Heart left ventricle (tissue), 16 donors: ENCODE measurements around the gene ULK4. TPM values are rescaled to one million over a fixed set of nuclear protein-coding genes. Genes with fewer than 3 reads are reported as not detected.

ENCODE experiments used
- ATAC-seq, 4 donors: fragments of 200-7000 bp; cut with Tn5 transposase; one replicate each; pipeline ENCODE4 v1.9.1; 2020 to 2022; ENCODE audit warnings: moderate library complexity in 4 of 4, mild to moderate bottlenecking in 3 of 4, moderate number of reproducible peaks in 1 of 4
- DNase-seq, 5 donors: peaks; one replicate each; pipeline ENCODE4 v3.0.0-alpha.2; 2020
- H3K27ac ChIP-seq, 12 donors: fragments of 200-600 bp; sonication (generic) in 4 of 12; one replicate each; pipeline versions ENCODE4 v1.5.0 to v1.8.0; 2016 to 2022; ENCODE audit warnings: mild to moderate bottlenecking in 2 of 12
- H3K27me3 ChIP-seq, 9 donors: fragments of 200-600 bp; sonication (generic) in 2 of 9; one replicate each; pipeline versions ENCODE4 v1.5.1 to v1.8.0; 2016 to 2022; ENCODE audit warnings: mild to moderate bottlenecking in 3 of 9
- H3K36me3 ChIP-seq, 9 donors: fragments of 200-600 bp; sonication (generic) in 2 of 9; one replicate each; pipeline versions ENCODE4 v1.5.0 to v1.8.0; 2018 to 2022; ENCODE audit warnings: mild to moderate bottlenecking in 2 of 9
- H3K4me1 ChIP-seq, 12 donors: fragments of 200-600 bp; sonication (generic) in 4 of 12; one replicate each; pipeline versions ENCODE4 v1.5.0 to v1.8.0; 2016 to 2022; ENCODE audit warnings: mild to moderate bottlenecking in 3 of 12
- H3K4me3 ChIP-seq, 12 donors: fragments of 200-600 bp; sonication (generic) in 4 of 12; one replicate each; pipeline versions ENCODE4 v1.5.0 to v1.8.0; 2017 to 2022; ENCODE audit warnings: mild to moderate bottlenecking in 9 of 12, moderate library complexity in 4 of 12
- H3K9me3 ChIP-seq, 12 donors: fragments of 200-600 bp; sonication (generic) in 4 of 12; one replicate each; pipeline versions ENCODE4 v1.5.0 to v1.8.0; 2016 to 2022; ENCODE audit warnings: mild to moderate bottlenecking in 1 of 12
- POLR2A ChIP-seq, 2 donors: fragments of 450-650 bp; IDR thresholded peaks; one replicate each; pipeline ENCODE4 v1.6.1; 2017; ENCODE audit warnings: antibody characterized with exemption in 2 of 2, mild to moderate bottlenecking in 2 of 2, moderate library complexity in 2 of 2
- WGBS, 4 donors: extraction: QIAGEN DNeasy Blood & Tissue Kit in 2 of 4; methylation state at CpG; one replicate each; pipeline versions ENCODE4 v1.1.5 to v1.1.7; 2013 to 2018; 5-methylcytosine and 5-hydroxymethylcytosine counted together
- intact Hi-C, 10 donors: fragments of 100-400 bp; cut with DNase I; formaldehyde crosslinking; loops; one replicate each; pipeline versions ENCODE4 v1.11.1 to v1.14.2; 2022
- polyA plus RNA-seq, 2 donors: library from polyadenylated mRNA; stranded (reverse); fragments of 200-250 nt; gene quantifications; one replicate each; pipeline ENCODE4 v1.2.3, GENCODE V29; 2013
- total RNA-seq, 9 donors: library from RNA; depleted of rRNA in 2 of 9; stranded (reverse); fragments of >200 nt in 2 of 9; fragmentation: NEBNext Ultra II Directional in 3 of 9; extraction: Animal tissue kit (Norgen Biotek cat#: 25700) in 3 of 9; gene quantifications; one replicate each; pipeline versions ENCODE4 v1.1.0 to v1.2.4, GENCODE V29; 2016 to 2023
- TF ChIP-seq, protein P1 (sequence below), 12 donors: fragments of 200-600 bp; sonication (generic) in 4 of 12; IDR thresholded peaks; one replicate each; pipeline versions ENCODE4 v1.5.0 to v1.8.0; 2018 to 2022; ENCODE audit warnings: antibody characterized with exemption in 12 of 12, mild to moderate bottlenecking in 5 of 12
- donor health status: ischemic (EF 13 %, LVEDD 7.1; RV severe dilation, severe dysfunction).
- donor health status: healthy with polysubstance abuse.
- donor health status: DM: no; HTN: yes; CAD: no.
- donor health status: DM: no; HTN: no; CAD: no.
- donor health status: ischemic (EF 25% LVEDD 6.9; RV normal size, moderate dysfunction).
- donor health status: ischemic (EF 25% LVEDD 5.7; RV mildly dilated, moderate dysfunction).
- donor health status: healthy.
- donor health status: DM: yes; HTN: yes; CAD: no.
- donor health status: ischemic (EF 35%, LVEDD 5.7; RV mildly dilated, moderate dysfunction).
- donor health status: nonischemic (EF 11% LVEDD 7.7; RV severe dilation, severe dysfunction).
- donor health status: DM: yes; HTN: yes; CAD: no.
- donor health status: PGD.
- donor health status: ischemic (EF 29% LVEDD 5.4; RV normal size, mild dysfunction).
- donor health status: nonischemic (EF 23%, LVEDD 6.1; RV moderate dilation, normal function).

The ULK4 gene
- total and polyA plus RNA-seq, 11 donors: 0.91 to 6.1 (median 2.1) TPM

DNA sequence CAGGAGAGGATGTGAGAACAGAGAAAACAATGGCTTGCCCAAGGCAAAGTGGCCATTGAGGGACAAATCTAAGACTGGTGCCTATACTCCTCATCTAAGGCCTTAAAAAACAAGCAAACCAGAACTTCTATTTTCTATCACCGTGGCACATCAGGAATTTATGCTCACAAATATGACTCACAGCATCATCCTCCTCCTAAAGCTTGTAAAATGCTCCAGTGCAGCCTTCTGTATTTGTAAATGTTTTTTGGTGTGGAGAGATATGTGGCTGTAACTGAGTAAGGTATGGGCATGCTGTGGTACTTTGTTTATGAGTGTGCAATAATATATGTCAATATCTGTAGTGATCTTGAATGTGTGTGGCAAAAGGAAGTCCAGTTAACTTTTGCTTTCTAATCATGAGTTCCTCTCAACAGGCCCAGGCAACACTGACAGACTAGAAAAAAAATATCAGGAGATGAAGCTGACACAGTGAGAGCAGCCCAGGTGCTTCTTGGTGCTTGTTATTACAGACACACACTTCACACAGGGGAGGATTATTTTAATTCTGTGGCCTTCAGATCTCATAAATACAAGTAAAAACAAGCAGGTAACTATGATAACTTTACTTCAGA lies 702.3 kb downstream of the ULK4 start:
- intact Hi-C loops: no loop called here
- no peak for DNase-seq

DNA sequence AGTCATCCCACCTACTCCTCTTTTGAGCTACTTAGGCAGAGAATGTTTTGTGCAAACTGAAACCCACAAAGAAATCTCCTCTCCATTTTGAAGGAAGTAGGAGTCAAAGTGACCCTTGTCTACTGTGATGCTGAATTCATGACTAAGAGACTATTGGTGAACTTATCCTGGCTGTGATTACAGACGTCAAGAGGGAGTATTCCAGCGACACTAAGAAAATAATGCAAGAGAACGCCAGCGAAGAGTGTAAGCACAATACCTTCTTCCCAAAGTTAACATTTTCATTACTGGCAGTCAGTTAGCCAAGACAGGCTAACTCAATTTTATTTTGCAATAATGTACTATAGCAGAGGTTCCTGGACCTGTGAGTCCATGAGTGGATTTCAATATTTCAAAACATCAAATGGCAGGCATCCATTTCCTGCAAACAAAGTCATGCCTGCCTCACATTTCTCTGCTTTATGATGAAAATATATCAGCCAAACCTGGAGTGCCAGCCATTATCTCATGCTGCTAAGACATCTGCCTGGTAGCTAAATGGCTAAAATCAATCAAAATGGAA lies 703.6 kb downstream of the ULK4 start:
- DNase-seq (no peak), ATAC-seq (no peak)
- TF ChIP-seq, protein P1, sequence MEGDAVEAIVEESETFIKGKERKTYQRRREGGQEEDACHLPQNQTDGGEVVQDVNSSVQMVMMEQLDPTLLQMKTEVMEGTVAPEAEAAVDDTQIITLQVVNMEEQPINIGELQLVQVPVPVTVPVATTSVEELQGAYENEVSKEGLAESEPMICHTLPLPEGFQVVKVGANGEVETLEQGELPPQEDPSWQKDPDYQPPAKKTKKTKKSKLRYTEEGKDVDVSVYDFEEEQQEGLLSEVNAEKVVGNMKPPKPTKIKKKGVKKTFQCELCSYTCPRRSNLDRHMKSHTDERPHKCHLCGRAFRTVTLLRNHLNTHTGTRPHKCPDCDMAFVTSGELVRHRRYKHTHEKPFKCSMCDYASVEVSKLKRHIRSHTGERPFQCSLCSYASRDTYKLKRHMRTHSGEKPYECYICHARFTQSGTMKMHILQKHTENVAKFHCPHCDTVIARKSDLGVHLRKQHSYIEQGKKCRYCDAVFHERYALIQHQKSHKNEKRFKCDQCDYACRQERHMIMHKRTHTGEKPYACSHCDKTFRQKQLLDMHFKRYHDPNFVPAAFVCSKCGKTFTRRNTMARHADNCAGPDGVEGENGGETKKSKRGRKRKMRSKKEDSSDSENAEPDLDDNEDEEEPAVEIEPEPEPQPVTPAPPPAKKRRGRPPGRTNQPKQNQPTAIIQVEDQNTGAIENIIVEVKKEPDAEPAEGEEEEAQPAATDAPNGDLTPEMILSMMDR (IDR thresholded peaks at IDR 0.05): no peak
- no peak for TF ChIP-seq POLR2A (IDR thresholded peaks at IDR 0.05)
- no peak overlapping the region for H3K27ac ChIP-seq
- no peaks in the 10 kb centered on the region for H3K36me3 ChIP-seq
- H3K4me3 ChIP-seq: no peak overlapping the region
- 74 to 83% (median 83%) methylated on average over 4 of the region's 4 CpGs for WGBS, 4 donors
- H3K27me3 ChIP-seq: no peaks in the 10 kb centered on the region
- no peaks in the 10 kb centered on the region for H3K4me1 ChIP-seq
- no peaks in the 10 kb centered on the region for H3K9me3 ChIP-seq
- intact Hi-C loops: no loop called here

More for the DNA sequence above, 702.3 kb downstream of the ULK4 start:
- TF ChIP-seq POLR2A (IDR thresholded peaks at IDR 0.05): no peak
- TF ChIP-seq, protein P1 (IDR thresholded peaks at IDR 0.05): no peak
- Histone ChIP-seq H3K4me1 (no peaks in the 10 kb centered on the region), H3K36me3 (no peaks in the 10 kb centered on the region), H3K9me3 (no peaks in the 10 kb centered on the region), H3K27ac (no peak overlapping the region), H3K27me3 (no peaks in the 10 kb centered on the region), H3K4me3 (no peak overlapping the region)
- ATAC-seq: no peak
- 77 to 85% (median 82%) methylated on average over 1 of the region's 1 CpG for WGBS, 4 donors

DNA sequence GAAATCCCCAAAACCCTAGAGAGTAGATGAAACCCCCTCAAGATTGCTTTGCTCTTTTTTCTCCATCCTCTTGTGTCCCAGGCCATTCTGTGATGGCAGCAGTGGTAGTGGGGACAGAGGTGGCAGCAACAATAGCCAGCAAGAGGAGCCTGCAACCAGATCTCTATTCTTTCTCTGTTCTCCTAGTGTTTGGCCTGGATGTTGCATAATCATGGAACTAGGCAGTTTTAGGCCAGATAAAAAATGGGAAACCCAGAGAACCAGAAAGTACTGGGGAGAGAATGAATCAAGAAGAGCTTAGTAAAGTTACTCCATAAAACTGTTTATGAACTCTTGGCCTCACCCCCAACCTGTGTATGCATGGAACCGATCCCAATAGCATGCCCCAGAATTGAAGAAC lies 710.3 kb downstream of the ULK4 start:
- peaks cover 0 to 5% (median 0%) of the 10 kb centered on the region in 12 donors for H3K9me3 ChIP-seq
- peaks cover 0 to 18% (median 8%) of the 10 kb centered on the region in 12 donors for H3K4me1 ChIP-seq
- no peaks in the 10 kb centered on the region for H3K27me3 ChIP-seq
- WGBS, 4 donors: 94 to 100% (median 97%) methylated on average over 1 of the region's 1 CpG
- intact Hi-C loops: no loop called here
- H3K4me3 ChIP-seq: no peak overlapping the region
- no peak for ATAC-seq
- no peak for TF ChIP-seq POLR2A (IDR thresholded peaks at IDR 0.05)
- TF ChIP-seq, protein P1 (IDR thresholded peaks at IDR 0.05): no peak
- no peaks in the 10 kb centered on the region for H3K36me3 ChIP-seq
- no peak for DNase-seq
- no peak overlapping the region for H3K27ac ChIP-seq

DNA sequence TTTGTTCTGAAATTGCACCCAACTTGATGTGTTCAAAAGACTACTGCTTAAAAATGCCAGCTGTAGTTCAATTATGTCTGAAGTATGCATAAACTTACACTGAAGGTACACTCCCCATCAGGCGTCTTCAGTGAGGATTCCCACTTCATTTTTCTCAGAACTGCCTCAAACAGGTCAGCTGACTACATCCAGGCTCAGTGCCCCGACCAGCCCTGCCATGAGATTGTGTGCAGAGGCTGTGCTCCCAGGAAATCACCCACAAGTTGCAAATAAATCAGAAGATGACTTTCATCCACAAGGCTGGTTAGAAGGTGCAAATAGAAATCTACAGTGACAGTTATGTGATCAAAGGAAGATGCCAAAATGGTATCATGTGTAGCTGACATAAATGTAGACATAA lies 711.1 kb downstream of the ULK4 start:
- H3K4me1 ChIP-seq: peaks cover 0 to 23% (median 8%) of the 10 kb centered on the region in 12 donors
- H3K36me3 ChIP-seq: peaks cover 0 to 3% (median 0%) of the 10 kb centered on the region in 9 donors
- H3K4me3 ChIP-seq: no peak overlapping the region
- H3K27ac ChIP-seq: no peak overlapping the region
- no peak for DNase-seq
- H3K27me3 ChIP-seq: no peaks in the 10 kb centered on the region
- intact Hi-C loops: no loop called here
- H3K9me3 ChIP-seq: peaks cover 0 to 5% (median 0%) of the 10 kb centered on the region in 12 donors
- ATAC-seq: no peak
- TF ChIP-seq, protein P1 (IDR thresholded peaks at IDR 0.05): no peak
- no peak for TF ChIP-seq POLR2A (IDR thresholded peaks at IDR 0.05)
- WGBS, 4 donors: 55 to 82% (median 81%) methylated on average over 2 of the region's 2 CpGs
